Pancreas (tissue), 10 donors: ENCODE data around the gene MEX3C. TPM values are rescaled to one million over a fixed set of nuclear protein-coding genes. Genes with fewer than 3 reads are reported as not detected.

ENCODE experiments used
- ATAC-seq, 4 donors: fragments of 200-7000 bp; cut with Tn5 transposase; one replicate each; pipeline versions ENCODE4 v1.8.0 to v1.9.1; 2020; ENCODE audit warnings: mild to moderate bottlenecking in 4 of 4, moderate library complexity in 4 of 4
- DNase-seq, 6 donors: peaks; one replicate each; pipeline ENCODE4 v3.0.0-alpha.2; 2020
- FAIRE-seq: peaks from 2 replicates; lab custom pipeline; 2012; peaks lifted over from hg19 to GRCh38; lab: Jason Lieb, UNC
- H3K27ac ChIP-seq, 4 donors: fragments of 200-600 bp; sonication (generic); 1 replicate in 3 of 4; 2 replicates in 1 of 4; pipeline versions ENCODE4 v1.5.0 to v1.8.0; 2020
- H3K27me3 ChIP-seq, 4 donors: fragments of 200-600 bp; one replicate each; pipeline ENCODE4 v1.8.0; 2021
- H3K36me3 ChIP-seq, 3 donors: fragments of 200-600 bp; sonication (generic) in 1 of 3; one replicate each; pipeline versions ENCODE4 v1.5.0 to v1.8.0; 2020 to 2021
- H3K4me1 ChIP-seq, 3 donors: fragments of 200-600 bp; one replicate each; pipeline ENCODE4 v1.8.0; 2021
- H3K4me3 ChIP-seq, 4 donors: fragments of 200-600 bp; sonication (generic) in 2 of 4; one replicate each; pipeline versions ENCODE4 v1.5.0 to v1.8.0; 2020 to 2021
- H3K9me3 ChIP-seq, 4 donors: fragments of 200-600 bp; one replicate each; pipeline ENCODE4 v1.8.0; 2021
- WGBS, 2 donors: extraction: QIAGEN DNeasy Blood & Tissue Kit; methylation state at CpG; one replicate each; pipeline ENCODE4 v1.1.7; 2013; 5-methylcytosine and 5-hydroxymethylcytosine counted together
- intact Hi-C, 3 donors: fragments of 100-400 bp; cut with DNase I; formaldehyde crosslinking; loops; one replicate each; pipeline versions ENCODE4 v1.11.1 to v1.14.2; 2022
- polyA plus RNA-seq, 2 donors: library from polyadenylated mRNA; stranded (reverse); fragments of 200-250 nt; gene quantifications; one replicate each; pipeline ENCODE4 v1.2.3, GENCODE V29; 2013
- total RNA-seq, 6 donors: library from RNA; stranded (reverse); fragmentation: NEBNext Ultra II Directional in 4 of 6; extraction: Animal tissue kit (Norgen Biotek cat#: 25700) in 4 of 6; gene quantifications; one replicate each; pipeline versions ENCODE4 v1.2.1 to v1.2.4, GENCODE V29; 2021 to 2023
- TF ChIP-seq, protein P1 (sequence below), 4 donors: fragments of 200-600 bp; sonication (generic) in 3 of 4; IDR thresholded peaks; one replicate each; pipeline versions ENCODE4 v1.5.0 to v1.8.0; 2021; ENCODE audit warnings: antibody characterized with exemption in 4 of 4
- donor health status: healthy with polysubstance abuse.
- donor health status: DM: no; HTN: no; CAD: no; lungs with moderate emphysema.
- donor health status: DM: no; HTN: no; CAD: no.
- donor health status: control.
- donor health status: control.
- donor health status: Bipolar disorder and iron deficiency.
- donor health status: DM: yes; HTN: yes; CAD: no.
- donor health status: DM: no; HTN: no; CAD: no.
- donor health status: DM: no; HTN: no; CAD: no.
- donor health status: DM: yes; HTN: yes; CAD: no.

The MEX3C gene
- total and polyA plus RNA-seq, 8 donors = 4.2 to 18.6 (median 9.8) TPM

DNA sequence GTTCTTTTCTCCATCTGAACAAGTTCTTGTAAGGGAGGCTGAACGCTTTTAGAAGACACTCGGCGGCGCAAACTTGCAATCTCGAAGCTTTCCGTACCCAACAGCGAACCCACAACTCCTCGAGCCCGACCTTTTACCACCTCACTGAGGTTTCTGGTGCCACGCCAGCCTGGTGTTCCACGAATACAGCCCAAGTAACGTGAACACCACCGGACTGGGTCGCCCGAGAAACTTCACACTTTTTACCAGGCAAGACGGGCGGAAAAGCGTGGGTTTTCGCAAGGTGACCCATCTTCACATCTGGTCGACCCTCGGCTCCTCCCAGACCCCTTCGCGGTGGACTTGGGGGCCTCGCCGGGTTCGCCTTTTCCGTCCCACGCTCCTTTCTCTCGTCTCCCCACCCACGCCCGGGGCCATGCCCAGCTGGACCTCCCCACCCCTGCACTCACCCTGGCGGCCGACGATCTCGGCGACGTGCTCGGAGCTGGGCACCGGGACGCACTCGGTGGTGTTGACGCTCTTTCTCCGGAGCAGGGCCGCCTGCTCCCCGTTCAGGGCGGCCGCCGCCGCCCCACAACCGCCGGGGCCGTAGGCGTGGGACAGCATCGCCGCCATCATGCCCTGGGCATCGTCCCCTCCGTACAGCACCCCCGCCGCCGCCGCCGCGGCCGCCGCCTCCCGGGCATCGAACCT is 1.2 kb downstream of the MEX3C start:
- intact Hi-C loops = no loop called here
- peak overlapping the region; percentile 78 to 97 (median 90) for H3K27ac ChIP-seq
- ATAC-seq = peak; percentile 0 to 2 (median 0)

DNA sequence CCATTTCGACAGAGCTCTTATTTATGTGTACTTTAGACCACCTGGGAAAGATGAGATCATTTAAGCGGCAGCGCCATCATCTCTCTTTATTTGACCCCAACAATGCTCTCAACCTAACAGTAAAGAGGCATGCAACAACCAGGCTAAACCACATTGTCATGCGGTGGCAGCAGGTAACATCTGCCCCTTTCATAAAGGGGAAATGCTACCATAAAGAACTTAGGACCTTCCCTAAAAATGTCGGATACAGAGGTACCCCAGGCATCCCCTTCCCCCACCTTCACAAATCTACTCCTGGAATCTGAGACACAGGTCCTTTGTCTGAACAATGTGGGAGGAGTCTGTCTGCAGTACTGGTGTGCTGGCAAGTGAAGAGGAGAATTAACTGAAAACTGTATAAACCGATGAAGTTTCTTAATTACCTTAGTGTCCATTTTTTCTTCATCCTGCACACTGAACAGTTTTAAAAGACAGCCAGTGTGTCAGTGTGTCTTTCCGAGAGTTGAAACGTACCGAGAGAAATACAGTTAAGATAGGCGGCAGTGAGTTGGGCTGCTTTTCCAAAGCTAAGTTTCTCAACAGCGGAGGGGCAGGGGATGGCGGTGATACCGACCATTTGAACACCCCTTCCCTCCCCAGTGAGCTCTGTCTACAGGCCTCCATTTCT is 1.9 kb downstream of the MEX3C start:
- Histone ChIP-seq H3K9me3 (no peaks in the 10 kb centered on the region), H3K27ac (peak overlapping the region; percentile 78 to 97 (median 90)), H3K36me3 (no peaks in the 10 kb centered on the region), H3K27me3 (no peaks in the 10 kb centered on the region), H3K4me1 (peaks cover 9 to 43% (median 34%) of the 10 kb centered on the region in 3 donors), H3K4me3 (peak overlapping the region; percentile 69 to 96 (median 89))
- FAIRE-seq (no peak), ATAC-seq (peak in 1 of 4 donors; percentile 13), DNase-seq (peak in 3 of 6 donors; percentile 11 to 42 (median 17))
- TF ChIP-seq, protein P1, sequence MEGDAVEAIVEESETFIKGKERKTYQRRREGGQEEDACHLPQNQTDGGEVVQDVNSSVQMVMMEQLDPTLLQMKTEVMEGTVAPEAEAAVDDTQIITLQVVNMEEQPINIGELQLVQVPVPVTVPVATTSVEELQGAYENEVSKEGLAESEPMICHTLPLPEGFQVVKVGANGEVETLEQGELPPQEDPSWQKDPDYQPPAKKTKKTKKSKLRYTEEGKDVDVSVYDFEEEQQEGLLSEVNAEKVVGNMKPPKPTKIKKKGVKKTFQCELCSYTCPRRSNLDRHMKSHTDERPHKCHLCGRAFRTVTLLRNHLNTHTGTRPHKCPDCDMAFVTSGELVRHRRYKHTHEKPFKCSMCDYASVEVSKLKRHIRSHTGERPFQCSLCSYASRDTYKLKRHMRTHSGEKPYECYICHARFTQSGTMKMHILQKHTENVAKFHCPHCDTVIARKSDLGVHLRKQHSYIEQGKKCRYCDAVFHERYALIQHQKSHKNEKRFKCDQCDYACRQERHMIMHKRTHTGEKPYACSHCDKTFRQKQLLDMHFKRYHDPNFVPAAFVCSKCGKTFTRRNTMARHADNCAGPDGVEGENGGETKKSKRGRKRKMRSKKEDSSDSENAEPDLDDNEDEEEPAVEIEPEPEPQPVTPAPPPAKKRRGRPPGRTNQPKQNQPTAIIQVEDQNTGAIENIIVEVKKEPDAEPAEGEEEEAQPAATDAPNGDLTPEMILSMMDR (IDR thresholded peaks at IDR 0.05) = no peak
- 1% methylated on average over 13 of the region's 13 CpGs for whole genome bisulfite sequencing, 2 donors
- intact Hi-C loops = no loop called here

More for the DNA sequence above, 1.2 kb downstream of the MEX3C start:
- DNase-seq (peak; percentile 26 to 83 (median 52)), FAIRE-seq (no peak)
- no peaks in the 10 kb centered on the region for H3K27me3 ChIP-seq
- H3K4me3 ChIP-seq = peak overlapping the region; percentile 69 to 96 (median 89)
- no peaks in the 10 kb centered on the region for H3K36me3 ChIP-seq
- 0 to 1% methylated on average over 62 to 66 of the region's 67 CpGs for WGBS, 2 donors
- H3K4me1 ChIP-seq = peaks cover 9 to 37% (median 28%) of the 10 kb centered on the region in 3 donors
- TF ChIP-seq, protein P1 (IDR thresholded peaks at IDR 0.05) = no peak
- H3K9me3 ChIP-seq = no peaks in the 10 kb centered on the region

DNA sequence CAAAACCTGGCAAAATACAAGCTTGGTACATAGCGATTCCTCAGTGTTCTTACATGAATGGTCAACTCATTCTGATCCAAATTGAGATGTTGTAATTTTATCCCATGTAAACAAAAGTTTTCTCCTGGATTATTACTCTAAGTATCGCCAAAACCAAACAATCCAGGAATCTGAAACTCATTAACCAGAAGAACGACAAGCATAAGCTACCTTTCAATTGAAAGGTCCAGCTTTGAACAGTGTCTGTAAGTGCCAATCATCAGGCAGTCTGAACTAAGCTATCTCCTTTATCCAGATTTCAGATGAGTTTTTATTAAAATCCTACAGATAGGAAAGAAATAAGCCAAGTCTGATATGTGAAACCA is 2.4 kb downstream of the MEX3C start:
- H3K4me3 ChIP-seq = peak overlapping the region; percentile 69 to 96 (median 89)
- WGBS, 2 donors = 2 to 5% methylated on average over 3 of the region's 3 CpGs
- intact Hi-C loops = no loop called here
- ATAC-seq (no peak), DNase-seq (no peak), FAIRE-seq (no peak)
- TF ChIP-seq, protein P1 (IDR thresholded peaks at IDR 0.05) = no peak
- H3K36me3 ChIP-seq = no peaks in the 10 kb centered on the region
- peaks cover 9 to 43% (median 37%) of the 10 kb centered on the region in 3 donors for H3K4me1 ChIP-seq
- H3K9me3 ChIP-seq = no peaks in the 10 kb centered on the region
- peak overlapping the region in 2 of 4 donors; percentile 97 for H3K27ac ChIP-seq
- H3K27me3 ChIP-seq = no peaks in the 10 kb centered on the region

DNA sequence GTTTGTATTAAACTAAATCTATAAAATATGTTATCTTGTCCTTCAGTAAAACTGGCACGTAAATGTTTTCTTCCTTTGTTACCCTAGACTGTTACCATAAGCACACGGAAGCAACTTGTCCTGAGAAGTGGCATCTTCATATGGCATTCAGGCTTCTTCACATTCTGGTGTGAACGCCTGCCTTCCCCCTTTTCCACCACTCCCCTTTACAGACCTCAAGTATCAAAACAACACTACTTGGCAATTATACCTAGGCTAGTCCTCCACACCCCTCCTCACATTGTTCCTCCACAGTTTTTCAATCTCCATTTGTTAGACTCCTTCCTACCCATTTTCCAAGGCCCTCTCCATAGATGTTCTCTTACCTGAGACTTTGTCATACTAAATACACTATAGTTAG is 2.9 kb downstream of the MEX3C start:
- no peaks in the 10 kb centered on the region for H3K27me3 ChIP-seq
- 38 to 49% methylated on average over 3 of the region's 3 CpGs for WGBS, 2 donors
- peak overlapping the region in 2 of 4 donors; percentile 97 for H3K27ac ChIP-seq
- no peak for DNase-seq
- peak overlapping the region in 2 of 4 donors; percentile 89 to 96 for H3K4me3 ChIP-seq
- ATAC-seq = no peak
- intact Hi-C loops = no loop called here
- TF ChIP-seq, protein P1 (IDR thresholded peaks at IDR 0.05) = no peak
- peaks cover 9 to 43% (median 42%) of the 10 kb centered on the region in 3 donors for H3K4me1 ChIP-seq
- FAIRE-seq = no peak
- no peaks in the 10 kb centered on the region for H3K9me3 ChIP-seq
- no peaks in the 10 kb centered on the region for H3K36me3 ChIP-seq
